Panc1 (cell line): ENCODE measurements around the gene VEGFA. TPM values are rescaled to one million over a fixed set of nuclear protein-coding genes. Genes with fewer than 3 reads are reported as not detected.

Experiments
- ATAC-seq: fragments of 200-7000 bp; cut with Tn5 transposase; 2 replicates; pipeline ENCODE4 v1.9.1; 2020; ENCODE audit warnings: mild to moderate bottlenecking, moderate library complexity
- BruUV-seq: library from RNA; stranded (reverse); fragments of 400-500 nt; replicated peaks from 2 replicates; lab custom pipeline; 2021; lab: Mats Ljungman, UMichigan
- CTCF ChIA-PET: fragments of 300-600 bp; sonication (Branson Sonifier 250); formaldehyde crosslinking; loops from one replicate; lab custom pipeline; 2022; ENCODE audit warnings: antibody characterized with exemption; lab: Charles Lee
- POLR2A ChIA-PET: fragments of 300-600 bp; sonication (Branson Sonifier 250); formaldehyde crosslinking; loops from one replicate; lab custom pipeline; 2022; ENCODE audit warnings: antibody characterized with exemption; lab: Charles Lee
- DNase-seq: peaks from one replicate; pipeline ENCODE4 v3.0.0-alpha.2; 2010; ENCODE audit warnings: low read depth, low spot score
- H3K27ac ChIP-seq: 2 replicates; pipeline ENCODE4 v1.5.1; 2011; ENCODE audit warnings: mild to moderate bottlenecking, low read length, inconsistent platforms
- H3K27me3 ChIP-seq: fragments of 200-500 bp; sonication (Bioruptor generic); 2 replicates; pipeline ENCODE4 v1.6.0; 2014; ENCODE audit warnings: low read length, inconsistent platforms; ENCODE audit not compliant: control insufficient read depth, insufficient read depth
- H3K36me3 ChIP-seq: fragments of 200-500 bp; sonication (Bioruptor generic); 2 replicates; pipeline ENCODE4 v1.5.1; 2014; ENCODE audit warnings: inconsistent platforms, mild to moderate bottlenecking, low read length, moderate library complexity; ENCODE audit not compliant: control insufficient read depth, insufficient read depth
- H3K4me1 ChIP-seq: 2 replicates; pipeline ENCODE4 v1.5.1; 2011; ENCODE audit warnings: inconsistent platforms, mild to moderate bottlenecking, low read length, moderate library complexity; ENCODE audit not compliant: control insufficient read depth, insufficient read depth
- H3K4me3 ChIP-seq, 2 experiments: 2 replicates each; pipeline ENCODE4 v1.5.1; 2011 to 2012; ENCODE audit warnings: low read depth in 2 of 2, low read length in 2 of 2, mild to moderate bottlenecking in 2 of 2, inconsistent platforms in 1 of 2, moderate library complexity in 1 of 2
- H3K9me3 ChIP-seq: fragments of 200-500 bp; sonication (Bioruptor generic); 2 replicates; pipeline ENCODE4 v1.5.1; 2014; ENCODE audit warnings: low read depth, mild to moderate bottlenecking, inconsistent platforms, low read length, moderate library complexity; ENCODE audit not compliant: control insufficient read depth, insufficient read depth
- POLR2AphosphoS5 ChIP-seq: IDR thresholded peaks from 2 replicates; pipeline ENCODE4 v1.6.1; 2012; ENCODE audit warnings: mild to moderate bottlenecking, low read depth, low read length, moderate library complexity
- SIN3A ChIP-seq: IDR thresholded peaks from 2 replicates; pipeline ENCODE4 v1.6.1; 2012; ENCODE audit warnings: low read depth, mild to moderate bottlenecking, low read length, moderate library complexity, borderline replicate concordance; ENCODE audit not compliant: insufficient read depth
- TCF7L2 ChIP-seq: IDR thresholded peaks from 2 replicates; pipeline ENCODE4 v1.6.1; 2011; ENCODE audit warnings: mild to moderate bottlenecking, low read depth, low read length, inconsistent platforms
- in situ Hi-C: cut with HindIII; loops from 2 replicates; pipeline ENCODE4 v1.10.0; 2016; ENCODE audit warnings: low sequenced_read_pairs, low pct_unique_long_range_greater_than_20kb
- intact Hi-C: fragments of 100-400 bp; cut with micrococcal nuclease; formaldehyde crosslinking; loops from one replicate; pipeline ENCODE4 v1.10.0; 2022; ENCODE audit not compliant: unreplicated experiment
- total RNA-seq: library from RNA; stranded (reverse); gene quantifications from one replicate; pipeline ENCODE4 v1.2.1, GENCODE V29; 2021; ENCODE audit not compliant: unreplicated experiment
- TF ChIP-seq, protein P1 (sequence below), 2 experiments: IDR thresholded peaks; 2 replicates each; pipeline ENCODE4 v1.6.1; 2011 to 2012; ENCODE audit warnings: low read depth in 2 of 2, control low read depth in 1 of 2, low read length in 1 of 2, mild to moderate bottlenecking in 1 of 2, moderate library complexity in 1 of 2; ENCODE audit not compliant: insufficient read depth in 1 of 2
- TF ChIP-seq, protein P2 (sequence below): fragments of 450-650 bp; IDR thresholded peaks from 2 replicates; pipeline ENCODE4 v1.5.1; 2017; ENCODE audit warnings: mild to moderate bottlenecking

VEGFA gene
- total RNA-seq, 1 experiment from 2014 or later, result 98.7 TPM

GRCh38 chr6:43753570-43754183 is 16.3 kb upstream of the VEGFA start:
- H3K27ac ChIP-seq, result no peak overlapping the region
- ATAC-seq (no peak), DNase-seq (no peak)
- H3K4me1 ChIP-seq, result no peaks in the 10 kb centered on the region
- CTCF ChIA-PET, result interaction anchor here (0.5 to 0.6 kb wide), 2 partner anchors 10 to 271 kb away, joined by 3 to 10 read pairs; no protein-coding TSS in a partner anchor
- no peaks in the 10 kb centered on the region for H3K9me3 ChIP-seq
- POLR2A ChIA-PET, result no interaction called here
- no peaks in the 10 kb centered on the region for H3K27me3 ChIP-seq
- in situ Hi-C loops, result no loop called here
- TF ChIP-seq TCF7L2 (no peak), POLR2AphosphoS5 (no peak), SIN3A (no peak)
- TF ChIP-seq, protein P1, sequence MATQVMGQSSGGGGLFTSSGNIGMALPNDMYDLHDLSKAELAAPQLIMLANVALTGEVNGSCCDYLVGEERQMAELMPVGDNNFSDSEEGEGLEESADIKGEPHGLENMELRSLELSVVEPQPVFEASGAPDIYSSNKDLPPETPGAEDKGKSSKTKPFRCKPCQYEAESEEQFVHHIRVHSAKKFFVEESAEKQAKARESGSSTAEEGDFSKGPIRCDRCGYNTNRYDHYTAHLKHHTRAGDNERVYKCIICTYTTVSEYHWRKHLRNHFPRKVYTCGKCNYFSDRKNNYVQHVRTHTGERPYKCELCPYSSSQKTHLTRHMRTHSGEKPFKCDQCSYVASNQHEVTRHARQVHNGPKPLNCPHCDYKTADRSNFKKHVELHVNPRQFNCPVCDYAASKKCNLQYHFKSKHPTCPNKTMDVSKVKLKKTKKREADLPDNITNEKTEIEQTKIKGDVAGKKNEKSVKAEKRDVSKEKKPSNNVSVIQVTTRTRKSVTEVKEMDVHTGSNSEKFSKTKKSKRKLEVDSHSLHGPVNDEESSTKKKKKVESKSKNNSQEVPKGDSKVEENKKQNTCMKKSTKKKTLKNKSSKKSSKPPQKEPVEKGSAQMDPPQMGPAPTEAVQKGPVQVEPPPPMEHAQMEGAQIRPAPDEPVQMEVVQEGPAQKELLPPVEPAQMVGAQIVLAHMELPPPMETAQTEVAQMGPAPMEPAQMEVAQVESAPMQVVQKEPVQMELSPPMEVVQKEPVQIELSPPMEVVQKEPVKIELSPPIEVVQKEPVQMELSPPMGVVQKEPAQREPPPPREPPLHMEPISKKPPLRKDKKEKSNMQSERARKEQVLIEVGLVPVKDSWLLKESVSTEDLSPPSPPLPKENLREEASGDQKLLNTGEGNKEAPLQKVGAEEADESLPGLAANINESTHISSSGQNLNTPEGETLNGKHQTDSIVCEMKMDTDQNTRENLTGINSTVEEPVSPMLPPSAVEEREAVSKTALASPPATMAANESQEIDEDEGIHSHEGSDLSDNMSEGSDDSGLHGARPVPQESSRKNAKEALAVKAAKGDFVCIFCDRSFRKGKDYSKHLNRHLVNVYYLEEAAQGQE (IDR thresholded peaks at IDR 0.05; ENCODE audit: insufficient read depth in 1 of 2, low read depth in 2 of 2, low read length in 1 of 2), result no peak
- TF ChIP-seq, protein P2, sequence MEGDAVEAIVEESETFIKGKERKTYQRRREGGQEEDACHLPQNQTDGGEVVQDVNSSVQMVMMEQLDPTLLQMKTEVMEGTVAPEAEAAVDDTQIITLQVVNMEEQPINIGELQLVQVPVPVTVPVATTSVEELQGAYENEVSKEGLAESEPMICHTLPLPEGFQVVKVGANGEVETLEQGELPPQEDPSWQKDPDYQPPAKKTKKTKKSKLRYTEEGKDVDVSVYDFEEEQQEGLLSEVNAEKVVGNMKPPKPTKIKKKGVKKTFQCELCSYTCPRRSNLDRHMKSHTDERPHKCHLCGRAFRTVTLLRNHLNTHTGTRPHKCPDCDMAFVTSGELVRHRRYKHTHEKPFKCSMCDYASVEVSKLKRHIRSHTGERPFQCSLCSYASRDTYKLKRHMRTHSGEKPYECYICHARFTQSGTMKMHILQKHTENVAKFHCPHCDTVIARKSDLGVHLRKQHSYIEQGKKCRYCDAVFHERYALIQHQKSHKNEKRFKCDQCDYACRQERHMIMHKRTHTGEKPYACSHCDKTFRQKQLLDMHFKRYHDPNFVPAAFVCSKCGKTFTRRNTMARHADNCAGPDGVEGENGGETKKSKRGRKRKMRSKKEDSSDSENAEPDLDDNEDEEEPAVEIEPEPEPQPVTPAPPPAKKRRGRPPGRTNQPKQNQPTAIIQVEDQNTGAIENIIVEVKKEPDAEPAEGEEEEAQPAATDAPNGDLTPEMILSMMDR, result no peak
- H3K36me3 ChIP-seq, result no peaks in the 10 kb centered on the region
- H3K4me3 ChIP-seq, result no peak overlapping the region
- BruUV-seq, result no TSS peak
- intact Hi-C loops, result no loop called here

GRCh38 chr6:43757966-43758616 is 11.9 kb upstream of the VEGFA start:
- H3K27ac ChIP-seq, result no peak overlapping the region
- DNase-seq, result no peak
- CTCF ChIA-PET, result interaction anchor here (0.9 kb wide), 1 partner anchor 92 kb away, joined by 3 read pairs; no protein-coding TSS in a partner anchor
- H3K4me1 ChIP-seq, result no peaks in the 10 kb centered on the region
- POLR2A ChIA-PET, result no interaction called here
- ATAC-seq, result no peak
- no peaks in the 10 kb centered on the region for H3K36me3 ChIP-seq
- H3K9me3 ChIP-seq, result no peaks in the 10 kb centered on the region
- H3K4me3 ChIP-seq, result no peak overlapping the region
- TF ChIP-seq, protein P2, result no peak
- TF ChIP-seq, protein P1 (IDR thresholded peaks at IDR 0.05; ENCODE audit: insufficient read depth in 1 of 2, low read depth in 2 of 2, low read length in 1 of 2), result no peak
- TF ChIP-seq TCF7L2, result no peak
- no peak for TF ChIP-seq POLR2AphosphoS5
- TF ChIP-seq SIN3A, result no peak
- intact Hi-C loops, result no loop called here
- in situ Hi-C loops, result no loop called here
- no TSS peak for BruUV-seq
- H3K27me3 ChIP-seq, result no peaks in the 10 kb centered on the region
